HG03469 (cell line): Measurements from ENCODE around the gene PSMB10.
A peak's percentile ranks its signal among the peaks of the same experiment; 100 is the strongest.
"Not testable (repeated sequence)": the region's sequence is repeated elsewhere in the genome, so short reads cannot be mapped to it uniquely, and the experiment has no call there.

Experiments used
- ATAC-seq: cut with Tn5 transposase; IDR thresholded peaks from one replicate; pipeline ENCODE4 v1.9.1; 2021; ENCODE audit warnings: mild to moderate bottlenecking, moderate library complexity, moderate number of reproducible peaks; ENCODE audit not compliant: unreplicated experiment

The PSMB10 gene

GRCh38 chr16:67936124-67936879 is at the start of gene PSMB10:
PSMB10 (minus strand) TSS chr16:67936850; CDS start chr16:67936749, 101 bp downstream.
- ATAC-seq = no peak

GRCh38 chr16:67982011-67982696 is 45.5 kb upstream of the PSMB10 start:
- ATAC-seq = no peak

- no peak for ATAC-seq
These were observed 43.5 kb upstream of the PSMB10 start, which contains the start of gene DPEP3 for GRCh38 chr16:67979955-67980678. DPEP3 (minus strand) TSS chr16:67980499; CDS start chr16:67980380, 119 bp downstream.

DNA sequence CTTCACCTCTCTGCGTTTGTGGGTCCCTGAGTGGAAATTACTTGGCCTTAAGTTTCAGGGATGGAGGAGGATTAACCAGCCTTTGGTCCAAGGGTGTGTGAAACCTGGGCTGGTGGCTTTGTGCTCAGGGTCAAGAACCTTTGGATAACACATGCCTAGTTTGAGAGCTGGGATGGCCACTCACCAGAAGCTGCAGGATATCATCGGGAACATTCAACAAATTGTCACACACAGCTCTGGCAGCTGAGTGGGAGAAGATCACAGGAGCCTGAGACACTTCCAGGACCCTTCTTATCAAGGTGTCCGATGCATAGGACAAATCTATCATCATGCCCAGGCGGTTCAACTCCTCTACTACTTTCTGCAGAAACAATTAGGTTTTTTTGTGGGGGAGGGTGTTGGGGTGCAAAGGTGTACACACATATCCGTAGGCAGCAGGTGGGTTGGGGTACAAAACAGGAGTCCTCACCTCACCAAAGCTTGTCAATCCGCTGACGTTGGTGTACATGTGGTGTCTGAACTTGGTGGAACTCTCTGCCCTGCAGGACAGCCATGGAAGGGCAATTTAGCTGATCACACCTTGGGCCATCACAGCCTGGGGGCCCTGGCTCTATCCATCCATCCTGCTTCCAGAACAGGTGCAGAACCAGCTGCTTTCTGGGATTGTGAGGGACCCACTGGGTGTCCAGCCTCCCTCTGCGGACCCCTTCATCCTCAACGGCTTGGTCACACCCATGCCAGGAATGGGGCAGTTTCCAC is 41.0 kb upstream of the PSMB10 start:
- ATAC-seq = no peak

DNA sequence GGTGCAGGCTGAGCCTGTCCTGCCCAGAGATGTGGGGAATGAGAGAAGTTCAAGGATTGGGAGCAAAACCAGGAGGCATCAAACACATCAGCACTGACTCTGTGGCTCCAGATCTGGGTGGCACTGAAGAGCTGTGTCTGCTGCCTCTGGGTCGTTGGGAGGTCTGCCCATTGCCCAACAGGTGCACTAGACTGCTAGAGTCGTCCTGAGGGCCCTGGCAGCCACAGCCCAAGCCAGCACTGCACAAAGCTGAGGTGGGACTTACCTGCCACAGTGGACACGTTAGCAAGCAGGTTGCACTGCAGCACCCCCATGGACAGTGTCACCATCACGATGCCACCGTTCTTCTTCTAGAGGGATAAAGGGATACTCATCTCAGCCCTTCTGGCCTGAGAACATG is 40.4 kb upstream of the PSMB10 start:
- no peak for ATAC-seq

GRCh38 chr16:67976205-67976604 is 39.6 kb upstream of the PSMB10 start:
- ATAC-seq = no peak

DNA sequence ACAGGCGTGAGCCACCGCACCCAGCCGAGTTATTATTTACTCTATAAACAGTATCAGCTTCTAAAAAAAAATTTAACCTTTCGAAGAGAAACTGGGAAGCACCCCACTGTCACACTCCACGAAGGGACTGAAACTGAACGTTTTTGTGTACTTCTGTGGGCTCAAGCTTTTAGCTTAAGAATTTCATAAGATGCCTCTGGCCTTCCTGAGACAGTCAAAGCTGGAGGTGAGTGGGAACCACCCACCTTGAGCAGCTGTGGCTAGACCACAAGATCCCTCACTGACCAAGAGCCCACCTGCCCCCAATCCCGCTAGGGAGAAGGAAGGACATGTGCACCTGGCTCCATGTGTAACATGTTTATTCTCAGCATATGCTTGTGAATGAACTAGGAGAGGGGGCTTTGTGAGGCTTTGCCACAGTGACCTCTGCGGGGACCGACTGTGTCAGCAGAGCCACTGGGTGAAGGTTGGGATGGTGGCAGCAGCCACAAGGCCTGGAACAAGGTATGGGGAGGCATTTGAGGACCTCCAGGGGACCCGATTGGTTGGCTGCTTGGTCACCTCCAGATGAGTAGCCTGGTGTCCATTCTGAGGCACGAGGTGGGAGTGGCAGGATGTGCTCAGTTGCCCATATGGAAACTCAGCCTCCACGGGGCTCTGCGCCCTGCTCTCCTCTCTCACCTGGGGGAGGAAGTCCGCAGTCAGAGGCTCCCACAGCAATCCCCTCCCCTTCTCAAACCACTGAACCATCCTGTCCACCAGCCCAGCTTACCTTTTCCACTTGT is 38.9 kb upstream of the PSMB10 start:
- no peak for ATAC-seq

DNA sequence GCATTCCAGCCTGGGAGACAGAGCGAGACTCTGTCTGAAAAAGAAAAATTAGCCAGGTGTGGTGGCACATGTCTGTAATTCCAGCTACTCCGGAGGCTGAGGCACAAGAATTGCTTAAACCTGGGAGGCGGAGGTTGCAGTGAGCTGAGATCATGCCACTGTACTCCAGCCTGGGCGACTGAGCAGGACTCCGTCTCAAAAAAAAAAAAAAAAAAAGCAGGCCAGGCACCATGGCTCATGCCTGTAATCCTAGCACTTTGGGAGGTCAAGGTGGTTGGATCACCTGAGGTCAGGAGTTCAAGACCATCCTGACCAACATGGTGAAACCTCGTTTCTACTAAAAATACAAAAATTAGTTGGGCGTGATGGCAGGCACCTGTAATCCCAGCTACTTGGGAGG is 35.6 kb upstream of the PSMB10 start:
- not testable (repeated sequence) for ATAC-seq

- ATAC-seq = no peak
These were observed 34.5 kb upstream of the PSMB10 start for GRCh38 chr16:67971111-67971510.

DNA sequence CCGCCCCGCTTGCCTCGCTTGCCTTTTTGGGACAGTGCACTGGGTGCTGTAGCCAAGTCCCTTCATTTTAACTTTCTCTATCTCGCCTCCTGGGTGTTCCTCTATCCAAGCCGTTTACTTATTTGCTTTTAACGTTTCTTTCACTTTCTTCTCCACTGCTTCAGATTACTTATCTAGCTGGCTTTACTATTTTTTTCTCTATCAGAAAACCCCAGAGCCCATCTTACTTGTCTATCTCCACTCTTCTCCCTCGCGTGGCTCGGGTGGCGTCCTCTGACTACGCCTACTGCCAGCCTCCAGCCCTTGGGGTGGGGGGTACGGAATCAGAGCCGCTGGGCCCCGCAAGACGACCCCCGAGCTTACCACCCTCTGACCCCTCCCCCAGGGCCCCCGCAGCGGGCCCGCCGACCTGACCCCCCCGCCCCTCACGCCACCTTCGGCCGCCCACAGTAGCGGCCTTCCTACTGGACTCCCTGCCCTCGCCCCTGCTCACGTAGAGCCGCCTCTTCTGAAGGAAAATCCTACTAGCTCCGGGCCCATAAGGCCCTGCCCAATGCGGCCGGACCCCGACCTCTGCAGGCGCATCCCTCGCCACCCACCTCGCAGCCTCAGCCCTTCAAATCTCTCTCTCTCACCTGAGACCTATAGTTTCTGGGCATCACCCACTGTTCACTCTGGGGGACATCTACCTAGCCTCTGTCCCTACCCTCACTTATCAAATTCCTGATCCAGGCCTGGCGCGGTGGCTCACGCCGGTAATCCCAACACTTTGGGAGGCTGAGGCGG is 32.8 kb upstream of the PSMB10 start:
- ATAC-seq = no peak

DNA sequence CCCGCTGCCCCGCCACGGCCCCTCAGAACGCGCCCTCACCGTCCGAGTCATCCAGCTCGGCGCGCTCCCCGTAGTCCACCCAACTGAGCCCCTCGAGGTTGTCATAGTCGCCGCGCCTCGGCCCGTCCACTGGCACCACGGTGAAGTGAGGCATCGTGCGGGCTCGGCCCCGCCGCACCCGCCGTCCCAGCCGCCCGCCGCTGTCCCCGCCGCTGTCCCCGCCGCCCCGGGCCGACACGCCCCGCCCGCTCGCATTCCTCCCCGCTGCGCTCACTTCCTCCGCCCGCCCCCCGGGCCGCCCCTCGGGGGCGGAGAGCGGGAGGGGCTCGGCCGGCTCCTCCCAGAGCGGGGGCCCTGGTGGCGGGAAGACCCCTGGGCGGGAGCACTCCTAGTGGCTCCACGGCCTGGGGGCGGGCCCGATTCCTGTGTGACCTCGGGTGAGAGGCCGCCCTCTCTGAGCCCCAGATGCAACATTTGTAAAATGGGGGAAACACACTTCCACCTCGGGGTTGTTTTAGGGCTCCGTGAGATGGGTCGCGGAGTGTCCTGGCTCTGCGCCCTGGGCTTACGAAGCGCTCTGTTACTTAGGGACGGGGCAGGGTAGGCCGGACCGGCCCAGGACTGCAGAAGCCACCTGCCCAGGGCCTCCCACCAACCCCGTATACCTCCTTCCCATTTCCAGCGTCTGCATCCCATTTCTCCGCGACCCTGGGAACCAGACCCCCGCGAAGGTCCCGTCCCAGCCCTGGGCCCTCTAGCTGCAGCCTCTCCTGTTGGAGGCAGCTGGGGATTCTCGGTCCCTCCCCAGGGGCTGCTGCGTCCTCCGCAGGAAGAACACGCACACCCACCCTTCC is 32.0 kb upstream of the PSMB10 start, which contains the start of gene SLC12A4:
SLC12A4 (minus strand) TSS at position 238 of the 854 bp plus-strand sequence; CDS start at position 154, 84 bp downstream.
- peak; percentile 61 for ATAC-seq

- peak; percentile 17 for ATAC-seq
These were observed 31.3 kb upstream of the PSMB10 start for GRCh38 chr16:67967958-67968399.

DNA sequence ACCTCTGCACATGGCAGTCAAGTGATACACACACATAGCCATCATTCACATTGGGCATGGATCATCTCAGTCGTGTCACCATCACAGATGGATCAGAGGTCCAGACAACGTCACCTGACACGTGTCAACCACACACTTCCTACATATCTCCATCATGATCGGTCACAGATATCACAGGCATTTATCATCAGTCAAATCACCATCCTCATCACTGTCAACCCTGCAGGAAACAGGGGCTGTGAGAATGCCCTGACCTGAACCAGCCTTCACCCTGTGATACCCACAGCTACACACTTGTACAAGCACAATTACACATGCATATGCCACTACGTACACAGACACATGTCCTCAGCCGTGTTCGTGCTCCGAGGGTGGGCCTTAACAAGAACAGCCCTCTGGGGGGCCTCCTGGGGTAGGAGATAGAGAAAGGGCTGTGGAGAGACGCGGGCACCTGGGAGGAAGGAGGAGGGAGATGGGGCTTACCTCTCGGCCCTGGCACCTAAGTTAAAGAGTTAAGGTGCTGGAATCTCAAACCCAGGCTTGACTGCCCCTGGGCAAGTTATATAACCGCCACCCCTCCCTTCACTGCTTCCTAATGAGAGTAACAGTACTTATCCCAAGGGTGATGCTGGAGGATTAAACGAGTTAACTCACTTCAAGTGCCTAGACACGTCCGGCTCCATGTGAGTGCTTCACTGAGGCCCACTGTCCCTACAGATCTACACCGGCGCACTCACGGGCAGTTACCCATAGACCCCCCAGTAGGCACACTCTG is 30.7 kb upstream of the PSMB10 start:
- ATAC-seq = no peak

GRCh38 chr16:67966549-67967182 is 30.0 kb upstream of the PSMB10 start:
- ATAC-seq = no peak

GRCh38 chr16:67965668-67966548 is 29.3 kb upstream of the PSMB10 start:
- ATAC-seq = no peak
